Endothelial cell (in vitro differentiated cells): ENCODE results near the gene ELFN2. TPM values are rescaled to one million over a fixed set of nuclear protein-coding genes. Genes with fewer than 3 reads are reported as not detected.

ENCODE experiments used
- DNase-seq: peaks from one replicate; pipeline ENCODE4 v3.0.0; 2021; ENCODE audit warnings: low spot score
- H3K27ac Mint-ChIP-seq: one replicate; pipeline ENCODE4 v1.8.0; 2021; ENCODE audit warnings: mixed read lengths, inconsistent platforms; ENCODE audit not compliant: unreplicated experiment
- H3K27me3 Mint-ChIP-seq: one replicate; pipeline ENCODE4 v1.8.0; 2021; ENCODE audit warnings: mild to moderate bottlenecking, moderate library complexity, mixed read lengths, inconsistent platforms; ENCODE audit not compliant: unreplicated experiment
- H3K36me3 Mint-ChIP-seq: one replicate; pipeline ENCODE4 v1.8.0; 2021; ENCODE audit warnings: mild to moderate bottlenecking, low read depth, mixed read lengths, inconsistent platforms; ENCODE audit not compliant: unreplicated experiment
- H3K4me1 Mint-ChIP-seq: one replicate; pipeline ENCODE4 v1.8.0; 2021; ENCODE audit warnings: mild to moderate bottlenecking, mixed read lengths, inconsistent platforms; ENCODE audit not compliant: unreplicated experiment
- H3K4me3 Mint-ChIP-seq: one replicate; pipeline ENCODE4 v1.8.0; 2021; ENCODE audit warnings: mild to moderate bottlenecking, mixed read lengths, inconsistent platforms; ENCODE audit not compliant: unreplicated experiment
- H3K9me3 Mint-ChIP-seq: one replicate; pipeline ENCODE4 v1.8.0; 2021; ENCODE audit warnings: mixed read lengths, inconsistent platforms; ENCODE audit not compliant: unreplicated experiment
- total RNA-seq: library from RNA; stranded (reverse); fragmentation: NEBNext Ultra II Directional; extraction: Animal tissue kit (Norgen Biotek cat#: 25700); gene quantifications from one replicate; pipeline ENCODE4 v1.2.1, GENCODE V29; 2021; ENCODE audit not compliant: unreplicated experiment
- TF ChIP-seq, protein P1 (sequence below): fragments of 200-600 bp; sonication (generic); IDR thresholded peaks from one replicate; pipeline ENCODE4 v1.5.0; 2021; ENCODE audit warnings: antibody characterized with exemption; ENCODE audit not compliant: unreplicated experiment

The ELFN2 gene
- total RNA-seq, 1 donor from 2014 or later: 1.2 TPM

DNA sequence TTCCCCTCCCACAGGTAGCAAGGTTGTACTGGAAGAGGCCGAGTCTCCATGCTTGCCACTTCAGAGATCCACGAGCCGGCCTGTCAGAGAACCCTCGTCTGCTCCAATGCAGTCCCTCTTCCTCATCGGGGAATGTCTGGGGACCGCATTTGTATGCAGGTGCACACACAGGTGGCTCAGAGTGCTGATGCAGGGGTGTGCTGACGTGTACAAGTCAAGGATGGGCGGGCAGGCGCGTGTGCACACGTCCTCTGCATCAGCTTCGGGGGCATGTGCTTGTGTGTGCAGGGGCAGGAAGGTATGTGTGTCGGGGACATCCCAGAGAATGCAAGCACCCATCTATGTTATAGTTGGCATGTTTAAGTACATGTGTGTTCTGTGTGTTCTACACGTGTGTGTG lies 49.4 kb downstream of the ELFN2 start:
- peaks cover 9% of the 10 kb centered on the region for H3K4me1 Mint-ChIP-seq
- no peak overlapping the region for H3K4me3 Mint-ChIP-seq
- H3K36me3 Mint-ChIP-seq: peaks cover 3% of the 10 kb centered on the region
- H3K9me3 Mint-ChIP-seq: no peaks in the 10 kb centered on the region
- TF ChIP-seq, protein P1, sequence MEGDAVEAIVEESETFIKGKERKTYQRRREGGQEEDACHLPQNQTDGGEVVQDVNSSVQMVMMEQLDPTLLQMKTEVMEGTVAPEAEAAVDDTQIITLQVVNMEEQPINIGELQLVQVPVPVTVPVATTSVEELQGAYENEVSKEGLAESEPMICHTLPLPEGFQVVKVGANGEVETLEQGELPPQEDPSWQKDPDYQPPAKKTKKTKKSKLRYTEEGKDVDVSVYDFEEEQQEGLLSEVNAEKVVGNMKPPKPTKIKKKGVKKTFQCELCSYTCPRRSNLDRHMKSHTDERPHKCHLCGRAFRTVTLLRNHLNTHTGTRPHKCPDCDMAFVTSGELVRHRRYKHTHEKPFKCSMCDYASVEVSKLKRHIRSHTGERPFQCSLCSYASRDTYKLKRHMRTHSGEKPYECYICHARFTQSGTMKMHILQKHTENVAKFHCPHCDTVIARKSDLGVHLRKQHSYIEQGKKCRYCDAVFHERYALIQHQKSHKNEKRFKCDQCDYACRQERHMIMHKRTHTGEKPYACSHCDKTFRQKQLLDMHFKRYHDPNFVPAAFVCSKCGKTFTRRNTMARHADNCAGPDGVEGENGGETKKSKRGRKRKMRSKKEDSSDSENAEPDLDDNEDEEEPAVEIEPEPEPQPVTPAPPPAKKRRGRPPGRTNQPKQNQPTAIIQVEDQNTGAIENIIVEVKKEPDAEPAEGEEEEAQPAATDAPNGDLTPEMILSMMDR: no peak
- H3K27ac Mint-ChIP-seq: no peak overlapping the region
- DNase-seq: no peak
- peaks cover 10% of the 10 kb centered on the region for H3K27me3 Mint-ChIP-seq

DNA sequence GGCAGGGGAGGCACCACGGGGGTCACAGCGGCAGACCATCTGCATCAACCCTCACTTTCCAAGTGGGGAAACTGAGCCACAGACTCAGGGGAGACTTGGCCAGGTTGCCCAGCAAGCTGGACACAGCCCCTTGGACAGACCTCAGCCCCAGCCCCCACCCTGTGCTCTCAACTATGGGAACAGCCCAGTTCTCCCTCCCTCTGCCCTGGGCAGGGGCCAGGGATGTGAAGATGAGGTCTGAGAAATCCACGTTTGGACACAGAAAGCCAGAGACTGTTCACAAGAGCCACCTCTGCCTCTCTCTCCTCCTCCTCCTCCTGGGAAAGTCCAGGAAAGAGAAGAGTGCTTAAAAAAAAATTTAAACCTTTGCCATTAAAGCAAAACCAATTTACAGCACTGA lies 50.1 kb downstream of the ELFN2 start:
- TF ChIP-seq, protein P1: no peak
- H3K9me3 Mint-ChIP-seq: no peaks in the 10 kb centered on the region
- peaks cover 9% of the 10 kb centered on the region for H3K27me3 Mint-ChIP-seq
- no peak for DNase-seq
- peaks cover 3% of the 10 kb centered on the region for H3K36me3 Mint-ChIP-seq
- H3K4me3 Mint-ChIP-seq: no peak overlapping the region
- peaks cover 9% of the 10 kb centered on the region for H3K4me1 Mint-ChIP-seq
- no peak overlapping the region for H3K27ac Mint-ChIP-seq

DNA sequence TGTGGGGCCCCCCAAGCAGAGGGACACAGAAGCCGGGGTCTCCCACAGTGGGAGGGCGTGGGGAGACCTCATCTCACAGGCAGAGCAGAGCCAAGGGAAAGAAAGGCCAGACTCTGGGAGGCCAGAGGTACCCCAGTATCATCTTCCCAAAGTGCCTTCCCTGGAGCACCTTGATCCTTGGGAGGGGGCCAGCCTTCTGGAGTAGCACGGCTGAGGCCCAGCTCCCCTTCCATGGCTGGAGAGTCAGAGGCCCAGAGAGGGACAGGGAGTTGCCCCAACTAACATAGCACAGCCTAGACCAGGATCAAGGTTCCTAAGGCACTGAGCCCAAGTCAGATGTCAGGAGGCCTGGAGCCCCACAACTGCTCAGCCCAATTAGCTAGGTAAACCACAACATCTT lies 50.6 kb downstream of the ELFN2 start:
- H3K27ac Mint-ChIP-seq: no peak overlapping the region
- peaks cover 3% of the 10 kb centered on the region for H3K36me3 Mint-ChIP-seq
- DNase-seq: no peak
- H3K27me3 Mint-ChIP-seq: peaks cover 8% of the 10 kb centered on the region
- H3K4me1 Mint-ChIP-seq: peaks cover 9% of the 10 kb centered on the region
- TF ChIP-seq, protein P1: no peak
- no peak overlapping the region for H3K4me3 Mint-ChIP-seq
- no peaks in the 10 kb centered on the region for H3K9me3 Mint-ChIP-seq

DNA sequence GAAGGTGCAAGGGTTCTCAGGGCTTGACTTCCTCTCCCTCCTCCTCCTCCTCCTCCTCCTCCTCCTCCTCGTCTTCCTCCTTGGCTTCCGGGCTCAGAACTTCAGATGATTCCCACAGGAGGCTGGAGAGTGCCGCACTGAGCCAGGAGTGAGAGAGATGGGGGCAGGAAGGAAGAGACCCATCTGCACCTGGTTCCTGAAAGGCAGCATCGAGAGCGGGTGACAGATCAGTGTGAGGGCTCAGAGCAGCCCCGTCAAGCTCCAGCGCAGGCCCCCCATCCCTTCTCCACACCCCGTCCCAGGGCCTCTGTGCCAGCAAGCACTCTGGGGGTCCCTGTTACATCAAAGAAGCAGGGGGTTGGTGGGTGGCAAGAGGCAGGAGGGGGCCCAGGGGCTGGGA lies 51.5 kb downstream of the ELFN2 start:
- Mint-ChIP-seq H3K4me1 (peaks cover 9% of the 10 kb centered on the region), H3K9me3 (no peaks in the 10 kb centered on the region), H3K27me3 (peaks cover 8% of the 10 kb centered on the region), H3K36me3 (peaks cover 3% of the 10 kb centered on the region), H3K4me3 (no peak overlapping the region), H3K27ac (no peak overlapping the region)
- TF ChIP-seq, protein P1: no peak
- DNase-seq: no peak

DNA sequence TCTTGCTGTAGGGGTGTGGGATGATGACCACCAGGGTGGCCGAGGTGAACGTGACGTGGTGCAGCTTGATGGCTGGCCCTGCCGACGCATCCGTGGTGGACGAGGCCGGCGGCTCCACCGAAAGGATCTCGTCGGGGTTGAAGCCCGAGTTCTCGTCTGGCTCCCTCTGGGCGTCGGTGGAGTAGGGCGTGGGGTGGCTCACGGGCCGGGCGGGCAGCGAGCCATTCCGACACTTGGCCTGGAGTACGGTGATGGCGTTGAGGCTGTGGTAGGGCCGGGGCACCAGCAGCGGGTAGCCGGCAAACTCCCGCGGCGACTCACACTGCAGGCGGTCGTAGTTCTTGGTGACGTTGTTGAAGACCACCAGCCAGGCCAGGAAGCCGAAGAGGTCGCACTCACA lies 52.7 kb downstream of the ELFN2 start:
- H3K27me3 Mint-ChIP-seq: peaks cover 8% of the 10 kb centered on the region

More for the DNA sequence above, 52.7 kb downstream of the ELFN2 start:
- H3K4me1 Mint-ChIP-seq: peaks cover 9% of the 10 kb centered on the region
- no peaks in the 10 kb centered on the region for H3K9me3 Mint-ChIP-seq
- TF ChIP-seq, protein P1: no peak
- no peak for DNase-seq
- H3K4me3 Mint-ChIP-seq: no peak overlapping the region
- H3K36me3 Mint-ChIP-seq: peaks cover 3% of the 10 kb centered on the region
- no peak overlapping the region for H3K27ac Mint-ChIP-seq
